Esophagus mucosa (tissue), 1 donor: ENCODE data around the gene GRIN2A. TPM values are rescaled to one million over a fixed set of nuclear protein-coding genes. Genes with fewer than 3 reads are reported as not detected.

Experiments used
- ATAC-seq: fragments of 200-7000 bp; cut with Tn5 transposase; one replicate; pipeline ENCODE4 v1.9.1; 2020
- total RNA-seq: library from RNA; stranded (reverse); gene quantifications from one replicate; pipeline ENCODE4 v1.2.4, GENCODE V29; 2023
- donor health status: DM: yes; HTN: yes; CAD: no.

The GRIN2A gene
- total RNA-seq, 1 donor from 2014 or later, result not detected

- peak; percentile 81 for ATAC-seq
These were observed 749 bp downstream of the GRIN2A start for GRCh38 chr16:10181196-10182162.

GRCh38 chr16:10180771-10181163 is 1.5 kb downstream of the GRIN2A start:
- no peak for ATAC-seq

- no peak for ATAC-seq
These were observed 2.0 kb downstream of the GRIN2A start for GRCh38 chr16:10180042-10180770.

GRCh38 chr16:10178526-10178925 is 3.7 kb downstream of the GRIN2A start:
- no peak for ATAC-seq

- peak; percentile 83 for ATAC-seq
These were observed 4.1 kb downstream of the GRIN2A start for GRCh38 chr16:10178080-10178479.

GRCh38 chr16:10172848-10173655 is 9.2 kb downstream of the GRIN2A start:
- ATAC-seq, result no peak

- no peak for ATAC-seq
These were observed 11.0 kb downstream of the GRIN2A start for GRCh38 chr16:10171221-10171620.

- no peak for ATAC-seq
These were observed 12.3 kb downstream of the GRIN2A start for GRCh38 chr16:10169904-10170410.

- ATAC-seq, result no peak
These were observed 13.2 kb downstream of the GRIN2A start for GRCh38 chr16:10169031-10169430.

GRCh38 chr16:10168258-10168657 is 14.0 kb downstream of the GRIN2A start:
- ATAC-seq, result no peak

- ATAC-seq, result no peak
These were observed 16.6 kb downstream of the GRIN2A start for GRCh38 chr16:10165643-10166042.

GRCh38 chr16:10162981-10163380 is 19.2 kb downstream of the GRIN2A start:
- ATAC-seq, result no peak

GRCh38 chr16:10156099-10156498 is 26.1 kb downstream of the GRIN2A start:
- no peak for ATAC-seq

- no peak for ATAC-seq
These were observed 27.8 kb downstream of the GRIN2A start for GRCh38 chr16:10154389-10154788.

- ATAC-seq, result no peak
These were observed 28.2 kb downstream of the GRIN2A start for GRCh38 chr16:10153985-10154384.

GRCh38 chr16:10151718-10152117 is 30.5 kb downstream of the GRIN2A start:
- no peak for ATAC-seq

- ATAC-seq, result no peak
These were observed 31.3 kb downstream of the GRIN2A start for GRCh38 chr16:10150906-10151305.

- ATAC-seq, result no peak
These were observed 36.6 kb downstream of the GRIN2A start for GRCh38 chr16:10145542-10146035.

GRCh38 chr16:10141671-10142070 is 40.6 kb downstream of the GRIN2A start:
- ATAC-seq, result no peak

GRCh38 chr16:10138881-10139280 is 43.3 kb downstream of the GRIN2A start:
- ATAC-seq, result no peak

GRCh38 chr16:10137341-10137740 is 44.9 kb downstream of the GRIN2A start:
- ATAC-seq, result no peak

- no peak for ATAC-seq
These were observed 45.3 kb downstream of the GRIN2A start for GRCh38 chr16:10136916-10137315.
